HFFc6 (cell line): ENCODE data around the gene NACC1. TPM values are rescaled to one million over a fixed set of nuclear protein-coding genes. Genes with fewer than 3 reads are reported as not detected.

Experiments
- DNase-seq: peaks from one replicate; pipeline ENCODE4 v3.0.0-alpha.2; 2018
- H3K27ac Mint-ChIP-seq: 2 replicates; pipeline ENCODE4 v1.8.0; 2020; ENCODE audit warnings: mild to moderate bottlenecking, mixed read lengths
- H3K27me3 Mint-ChIP-seq: 2 replicates; pipeline ENCODE4 v1.8.0; 2021; ENCODE audit warnings: mild to moderate bottlenecking, moderate library complexity, mixed read lengths; ENCODE audit not compliant: insufficient read depth
- H3K36me3 Mint-ChIP-seq: 2 replicates; pipeline ENCODE4 v1.8.0; 2021; ENCODE audit warnings: low read depth, mixed read lengths
- H3K4me1 Mint-ChIP-seq: 2 replicates; pipeline ENCODE4 v1.8.0; 2020; ENCODE audit warnings: low read depth, mixed read lengths
- H3K4me3 Mint-ChIP-seq: 2 replicates; pipeline ENCODE4 v1.8.0; 2020; ENCODE audit warnings: mild to moderate bottlenecking, moderate library complexity, mixed read lengths
- H3K9me3 Mint-ChIP-seq: 2 replicates; pipeline ENCODE4 v1.8.0; 2020; ENCODE audit warnings: mild to moderate bottlenecking, mixed read lengths
- CTCF ChIP-seq: fragments of 200-600 bp; sonication (generic); IDR thresholded peaks from 2 replicates; pipeline ENCODE4 v1.5.0; 2021; ENCODE audit warnings: antibody characterized with exemption, mild to moderate bottlenecking
- total RNA-seq, 6 experiments: library from RNA; stranded (reverse); fragmentation: NEBNext Ultra II Directional; extraction: Animal tissue kit (Norgen Biotek cat#: 25700); gene quantifications; 2 replicates in 1 of 6; 3 replicates in 5 of 6; pipeline ENCODE4 v1.2.3, GENCODE V29; 2021

NACC1 gene
- total RNA-seq, 6 experiments from 2014 or later, result 126 to 146 (median 139) TPM

GRCh38 chr19:13187419-13187818 is 69.4 kb downstream of the NACC1 start:
- no peak for TF ChIP-seq CTCF
- H3K27me3 Mint-ChIP-seq, result 0 out of 2 replicates have a peak, but pooled peaks cover 2% of the 10 kb centered on the region
- H3K27ac Mint-ChIP-seq, result no peak overlapping the region
- no peaks in the 10 kb centered on the region for H3K9me3 Mint-ChIP-seq
- DNase-seq, result no peak
- no peaks in the 10 kb centered on the region for H3K4me1 Mint-ChIP-seq
- peaks cover 7% of the 10 kb centered on the region; the same call in 1 of the 2 replicates for H3K36me3 Mint-ChIP-seq
- H3K4me3 Mint-ChIP-seq, result no peak overlapping the region

GRCh38 chr19:13189600-13189999 is 71.5 kb downstream of the NACC1 start:
- no peak for DNase-seq
- peaks cover 7% of the 10 kb centered on the region; the same call in 1 of the 2 replicates for H3K36me3 Mint-ChIP-seq
- no peak overlapping the region for H3K4me3 Mint-ChIP-seq
- H3K27ac Mint-ChIP-seq, result no peak overlapping the region
- H3K9me3 Mint-ChIP-seq, result no peaks in the 10 kb centered on the region
- TF ChIP-seq CTCF, result no peak
- H3K27me3 Mint-ChIP-seq, result 0 out of 2 replicates have a peak, but pooled peaks cover 2% of the 10 kb centered on the region
- no peaks in the 10 kb centered on the region for H3K4me1 Mint-ChIP-seq

Other genes with a start within 250 kb of the NACC1 start
- gene DNASE2, start 236.8 kb upstream of the NACC1 start, total RNA-seq, result 10 to 100 TPM; 26.0 to 33.5 (median 28.4) TPM
- gene KLF1, start 231.1 kb upstream of the NACC1 start, total RNA-seq, result not detected
- gene GCDH, start 227.1 kb upstream of the NACC1 start, total RNA-seq, result 10 to 100 TPM; 20.6 to 24.6 (median 21.1) TPM
- 1 to 10 TPM in 3 of 6 experiments, under 1 TPM in 3; 0.28 to 1.7 (median 0.91) TPM for gene SYCE2, start 199.0 kb upstream of the NACC1 start, total RNA-seq
- gene FARSA, start 184.6 kb upstream of the NACC1 start, total RNA-seq, result 100 to 1,000 TPM in 1 of 6 experiments, 10 to 100 TPM in 5; 87.8 to 101 (median 90.4) TPM
- 1,000 to 10,000 TPM; 1,716 to 2,461 (median 2,371) TPM for gene CALR, start 179.7 kb upstream of the NACC1 start, total RNA-seq
- gene RAD23A, start 172.4 kb upstream of the NACC1 start, total RNA-seq, result 100 to 1,000 TPM; 108 to 140 (median 129) TPM
- 10 to 100 TPM; 34.3 to 54.3 (median 46.9) TPM for gene GADD45GIP1, start 161.0 kb upstream of the NACC1 start, total RNA-seq
- not detected for gene DAND5, start 148.7 kb upstream of the NACC1 start, total RNA-seq
- gene NFIX, start 122.8 kb upstream of the NACC1 start, total RNA-seq, result 100 to 1,000 TPM; 129 to 161 (median 142) TPM
- 1 to 10 TPM; 1.5 to 5.1 (median 4.2) TPM for gene LYL1, start 15.4 kb upstream of the NACC1 start, total RNA-seq
- gene TRMT1, start 1.5 kb upstream of the NACC1 start, total RNA-seq, result 10 to 100 TPM; 36.3 to 49.9 (median 39.6) TPM
- gene STX10, start 32.1 kb downstream of the NACC1 start, total RNA-seq, result 10 to 100 TPM; 48.5 to 63.4 (median 54.0) TPM
- gene IER2, start 32.1 kb downstream of the NACC1 start, total RNA-seq, result 10 to 100 TPM; 68.9 to 91.2 (median 87.7) TPM